ENCODE measurements around the gene SLC36A1. TPM values are rescaled to one million over a fixed set of nuclear protein-coding genes. Genes with fewer than 3 reads are reported as not detected.

SLC36A1 gene
- total RNA-seq, 1 experiment from 2014 or later = 7.4 TPM

- Histone ChIP-seq H3K4me2 (ENCODE audit: low read length) (no peak overlapping the region), H3K36me3 (ENCODE audit: control insufficient read depth in 1 of 2, insufficient read depth in 2 of 2, low read length in 2 of 2) (0 out of 4 replicates have a peak, but pooled peaks cover 0 to 2% of the 10 kb centered on the region in 2 experiments), H3K4me3 (replicated peaks in 1 of 2; ENCODE audit: low read depth in 1 of 2, low read length in 2 of 2) (no peak overlapping the region), H3K4me1 (ENCODE audit: control insufficient read depth in 1 of 2, insufficient read depth in 2 of 2, low read length in 2 of 2) (no peaks in the 10 kb centered on the region), H2AFZ (ENCODE audit: low read depth, low read length, poor library complexity, severe bottlenecking) (no peak overlapping the region), H4K20me1 (ENCODE audit: insufficient read depth) (no peaks in the 10 kb centered on the region), H3K9me2 (ENCODE audit: insufficient read depth) (no peaks in the 10 kb centered on the region), H3K79me2 (ENCODE audit: insufficient read depth, low read length) (no peaks in the 10 kb centered on the region), H3K9me3 (ENCODE audit: control insufficient read depth in 1 of 2, insufficient read depth in 1 of 2, low read depth in 1 of 2, low read length in 2 of 2) (no peaks in the 10 kb centered on the region), H3K27me3 (ENCODE audit: insufficient read depth, low read length) (no peaks in the 10 kb centered on the region), H3K27ac (ENCODE audit: low read depth, low read length) (no peak overlapping the region), H3K9ac (ENCODE audit: low read length) (no peak overlapping the region)
- ChIA-PET POLR2A (no interaction called here), RAD21 (ENCODE audit: low non-redundant PET in 1 of 2, low total read pairs in 2 of 2, uncharacterized antibody in 2 of 2, unreplicated experiment in 2 of 2) (no interaction called here), CTCF (no interaction called here)
- BruUV-seq (replicated peaks) = no TSS peak
- intact Hi-C loops (cut with micrococcal nuclease) = no loop called here
- no peak for DNase-seq (ENCODE audit: low read depth, low spot score)
- no peak for ATAC-seq
- TF ChIP-seq TCF7L2 (IDR thresholded peaks at IDR 0.05; ENCODE audit: borderline replicate concordance, extremely low read depth, insufficient read depth, insufficient read length) = no peak
- no peak for TF ChIP-seq CTCF (IDR thresholded peaks at IDR 0.05 in 2 of 3, conservative IDR thresholded peaks at IDR 0.05 in 1 of 3; ENCODE audit: borderline replicate concordance in 1 of 3, insufficient read depth in 1 of 3, low read depth in 2 of 3, low read length in 2 of 3)
- TF ChIP-seq ZBTB33 (IDR thresholded peaks at IDR 0.05; ENCODE audit: extremely low read depth, insufficient replicate concordance, low read length) = no peak
- no peak for TF ChIP-seq POLR2A (IDR thresholded peaks at IDR 0.05; ENCODE audit: borderline replicate concordance, extremely low read depth, insufficient read depth, insufficient read length)
- no peak for TF ChIP-seq SP1 (IDR thresholded peaks at IDR 0.05; ENCODE audit: low read depth)
- TF ChIP-seq YY1 (IDR thresholded peaks at IDR 0.05; ENCODE audit: extremely low read depth, insufficient replicate concordance, low read depth, low read length) = no peak
- TF ChIP-seq ELF1 (IDR thresholded peaks at IDR 0.05; ENCODE audit: borderline replicate concordance, low read depth) = no peak
- no peak for TF ChIP-seq JUND (IDR thresholded peaks at IDR 0.05)
- TF ChIP-seq EZH2phosphoT487 (IDR thresholded peaks at IDR 0.05; ENCODE audit: borderline replicate concordance) = no peak
- TF ChIP-seq SRF (IDR thresholded peaks at IDR 0.05; ENCODE audit: low read depth) = no peak
- no peak for TF ChIP-seq EGR1 (IDR thresholded peaks at IDR 0.05; ENCODE audit: low read depth)
- no peak for TF ChIP-seq EZH2 (IDR thresholded peaks at IDR 0.05)
- no peak for TF ChIP-seq REST (IDR thresholded peaks at IDR 0.05; ENCODE audit: low read depth)
- TF ChIP-seq MAX (IDR thresholded peaks at IDR 0.05) = no peak
- no peak for TF ChIP-seq FOSL1 (IDR thresholded peaks at IDR 0.05; ENCODE audit: low read depth)
- TF ChIP-seq SIN3A (IDR thresholded peaks at IDR 0.05; ENCODE audit: low read depth) = no peak
- no peak for TF ChIP-seq ATF3 (IDR thresholded peaks at IDR 0.05)
- TF ChIP-seq RAD21 (IDR thresholded peaks at IDR 0.05; ENCODE audit: low read depth) = no peak
- no peak for TF ChIP-seq POLR2AphosphoS5 (IDR thresholded peaks at IDR 0.05; ENCODE audit: low read depth, low read length)
These were observed 28.0 kb downstream of the SLC36A1 start for GRCh38 chr5:151475388-151475787.

All from HCT116 (cell line).